Neural cell (in vitro differentiated cells): ENCODE data around the gene EYA2. TPM values are rescaled to one million over a fixed set of nuclear protein-coding genes. Genes with fewer than 3 reads are reported as not detected.
A peak's percentile ranks its signal among the peaks of the same experiment; 100 is the strongest.

Source experiments
- H2AFZ ChIP-seq: fragments of 200-600, 300-800 bp; sonication (generic), shearing (Covaris generic); 2 replicates; pipeline ENCODE4 v1.6.0; 2014; ENCODE audit warnings: low read depth, mild to moderate bottlenecking, antibody characterized with exemption, low read length, moderate library complexity
- H3F3A ChIP-seq: fragments of 200-600 bp; shearing (Covaris generic); 2 replicates; pipeline ENCODE4 v1.6.1; 2016; ENCODE audit warnings: mild to moderate bottlenecking, moderate library complexity, mixed read lengths, antibody characterized with exemption, low read length; ENCODE audit not compliant: insufficient read depth, poor library complexity, severe bottlenecking
- H3K27ac ChIP-seq: fragments of 200-600, 300-800 bp; sonication (generic), shearing (Covaris generic); 2 replicates; pipeline ENCODE4 v1.5.1; 2014; ENCODE audit warnings: mild to moderate bottlenecking, low read length, moderate library complexity
- H3K27me3 ChIP-seq: fragments of 300-800, 200-600 bp; sonication (generic), shearing (Covaris generic); 2 replicates; pipeline ENCODE4 v1.6.0; 2014; ENCODE audit warnings: mild to moderate bottlenecking, low read depth, low read length, moderate library complexity; ENCODE audit not compliant: insufficient read depth
- H3K36me3 ChIP-seq: fragments of 300-800, 200-600 bp; sonication (generic), shearing (Covaris generic); 2 replicates; pipeline ENCODE4 v1.5.1; 2014; ENCODE audit warnings: mild to moderate bottlenecking, antibody characterized with exemption, low read length, moderate library complexity; ENCODE audit not compliant: insufficient read depth
- H3K4me2 ChIP-seq: fragments of 300-800, 200-600 bp; sonication (generic), shearing (Covaris generic); 2 replicates; pipeline ENCODE4 v1.6.0; 2014; ENCODE audit warnings: mild to moderate bottlenecking, low read length
- H3K4me3 ChIP-seq: fragments of 300-800, 200-600 bp; sonication (generic), shearing (Covaris generic); 2 replicates; pipeline ENCODE4 v1.5.1; 2014; ENCODE audit warnings: mild to moderate bottlenecking, low read length, moderate library complexity
- H3K79me2 ChIP-seq: fragments of 200-600 bp; shearing (Covaris generic); replicated peaks from 2 replicates; pipeline ENCODE4 v1.6.0; 2014; ENCODE audit warnings: mild to moderate bottlenecking, low read length, moderate library complexity; ENCODE audit not compliant: insufficient read depth
- H3K9ac ChIP-seq: fragments of 300-800, 200-600 bp; sonication (generic), shearing (Covaris generic); 2 replicates; pipeline ENCODE4 v1.6.1; 2016; ENCODE audit warnings: mild to moderate bottlenecking, low read length, mixed read lengths
- H3K9me2 ChIP-seq: fragments of 200-600 bp; shearing (Covaris generic); 2 replicates; pipeline ENCODE4 v1.6.1; 2016; ENCODE audit warnings: mild to moderate bottlenecking, low read length, mixed read lengths; ENCODE audit not compliant: insufficient read depth
- H3K9me3 ChIP-seq: fragments of 200-600, 300-800 bp; sonication (generic), shearing (Covaris generic); 2 replicates; pipeline ENCODE4 v1.6.1; 2016; ENCODE audit warnings: mild to moderate bottlenecking, mixed run types, low read length, moderate library complexity, mixed read lengths
- H4K20me1 ChIP-seq: fragments of 200-600 bp; shearing (Covaris generic); 2 replicates; pipeline ENCODE4 v1.6.1; 2016; ENCODE audit warnings: mild to moderate bottlenecking, mixed run types; ENCODE audit not compliant: insufficient read depth
- EP300 ChIP-seq: fragments of 450-650 bp; conservative IDR thresholded peaks from 2 replicates; pipeline ENCODE4 v1.6.1; 2014; ENCODE audit warnings: antibody characterized with exemption, mild to moderate bottlenecking, moderate library complexity; ENCODE audit not compliant: poor library complexity, severe bottlenecking
- MXI1 ChIP-seq: fragments of 450-650 bp; conservative IDR thresholded peaks from 2 replicates; pipeline ENCODE4 v1.6.1; 2014; ENCODE audit warnings: antibody characterized with exemption, mild to moderate bottlenecking; ENCODE audit not compliant: poor library complexity, severe bottlenecking
- POLR2AphosphoS5 ChIP-seq: IDR thresholded peaks from 2 replicates; pipeline ENCODE4 v1.6.1; 2012
- RAD21 ChIP-seq: fragments of 450-650 bp; conservative IDR thresholded peaks from 2 replicates; pipeline ENCODE4 v1.6.1; 2014; ENCODE audit warnings: antibody characterized with exemption, mild to moderate bottlenecking, moderate library complexity
- TAF1 ChIP-seq: IDR thresholded peaks from 2 replicates; pipeline ENCODE4 v1.6.1; 2012; ENCODE audit warnings: low read depth
- polyA plus RNA-seq: library from polyadenylated mRNA; depleted of rRNA; stranded (reverse); fragments of >200 nt; gene quantifications from 2 replicates; pipeline ENCODE4 v1.2.3, GENCODE V29; 2014
- TF ChIP-seq, protein P1 (sequence below): IDR thresholded peaks from 2 replicates; pipeline ENCODE4 v1.6.1; 2012; ENCODE audit warnings: borderline replicate concordance
- TF ChIP-seq, protein P2 (sequence below): fragments of 450-650 bp; IDR thresholded peaks from 2 replicates; pipeline ENCODE4 v1.5.1; 2014; ENCODE audit warnings: antibody characterized with exemption, mild to moderate bottlenecking, moderate library complexity; ENCODE audit not compliant: poor library complexity, severe bottlenecking

EYA2 gene
- polyA plus RNA-seq, 1 donor from 2014 or later: 0.88 TPM

DNA sequence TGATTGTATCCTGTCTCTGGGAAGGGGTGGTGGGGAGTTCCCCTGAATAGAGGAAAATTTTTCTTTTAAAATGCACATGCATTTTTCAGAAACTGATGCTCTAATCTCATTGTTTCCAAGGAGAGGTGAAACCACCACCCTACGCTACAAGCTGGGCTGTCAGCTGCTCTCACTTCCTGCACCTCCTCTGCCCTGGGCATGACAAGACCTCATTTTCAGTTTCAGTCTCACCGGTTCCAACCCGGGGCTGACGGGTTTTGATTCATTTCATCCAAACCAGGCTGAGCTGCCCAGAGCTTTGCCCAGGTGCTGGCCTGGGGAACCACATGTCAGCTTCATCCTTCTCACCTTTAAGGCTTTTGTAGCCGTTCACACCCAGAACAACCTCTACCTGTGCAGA lies 99.7 kb downstream of the EYA2 start:
- TF ChIP-seq, protein P1, sequence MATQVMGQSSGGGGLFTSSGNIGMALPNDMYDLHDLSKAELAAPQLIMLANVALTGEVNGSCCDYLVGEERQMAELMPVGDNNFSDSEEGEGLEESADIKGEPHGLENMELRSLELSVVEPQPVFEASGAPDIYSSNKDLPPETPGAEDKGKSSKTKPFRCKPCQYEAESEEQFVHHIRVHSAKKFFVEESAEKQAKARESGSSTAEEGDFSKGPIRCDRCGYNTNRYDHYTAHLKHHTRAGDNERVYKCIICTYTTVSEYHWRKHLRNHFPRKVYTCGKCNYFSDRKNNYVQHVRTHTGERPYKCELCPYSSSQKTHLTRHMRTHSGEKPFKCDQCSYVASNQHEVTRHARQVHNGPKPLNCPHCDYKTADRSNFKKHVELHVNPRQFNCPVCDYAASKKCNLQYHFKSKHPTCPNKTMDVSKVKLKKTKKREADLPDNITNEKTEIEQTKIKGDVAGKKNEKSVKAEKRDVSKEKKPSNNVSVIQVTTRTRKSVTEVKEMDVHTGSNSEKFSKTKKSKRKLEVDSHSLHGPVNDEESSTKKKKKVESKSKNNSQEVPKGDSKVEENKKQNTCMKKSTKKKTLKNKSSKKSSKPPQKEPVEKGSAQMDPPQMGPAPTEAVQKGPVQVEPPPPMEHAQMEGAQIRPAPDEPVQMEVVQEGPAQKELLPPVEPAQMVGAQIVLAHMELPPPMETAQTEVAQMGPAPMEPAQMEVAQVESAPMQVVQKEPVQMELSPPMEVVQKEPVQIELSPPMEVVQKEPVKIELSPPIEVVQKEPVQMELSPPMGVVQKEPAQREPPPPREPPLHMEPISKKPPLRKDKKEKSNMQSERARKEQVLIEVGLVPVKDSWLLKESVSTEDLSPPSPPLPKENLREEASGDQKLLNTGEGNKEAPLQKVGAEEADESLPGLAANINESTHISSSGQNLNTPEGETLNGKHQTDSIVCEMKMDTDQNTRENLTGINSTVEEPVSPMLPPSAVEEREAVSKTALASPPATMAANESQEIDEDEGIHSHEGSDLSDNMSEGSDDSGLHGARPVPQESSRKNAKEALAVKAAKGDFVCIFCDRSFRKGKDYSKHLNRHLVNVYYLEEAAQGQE: no peak
- TF ChIP-seq POLR2AphosphoS5 (no peak), RAD21 (no peak), MXI1 (no peak)
- TF ChIP-seq, protein P2, sequence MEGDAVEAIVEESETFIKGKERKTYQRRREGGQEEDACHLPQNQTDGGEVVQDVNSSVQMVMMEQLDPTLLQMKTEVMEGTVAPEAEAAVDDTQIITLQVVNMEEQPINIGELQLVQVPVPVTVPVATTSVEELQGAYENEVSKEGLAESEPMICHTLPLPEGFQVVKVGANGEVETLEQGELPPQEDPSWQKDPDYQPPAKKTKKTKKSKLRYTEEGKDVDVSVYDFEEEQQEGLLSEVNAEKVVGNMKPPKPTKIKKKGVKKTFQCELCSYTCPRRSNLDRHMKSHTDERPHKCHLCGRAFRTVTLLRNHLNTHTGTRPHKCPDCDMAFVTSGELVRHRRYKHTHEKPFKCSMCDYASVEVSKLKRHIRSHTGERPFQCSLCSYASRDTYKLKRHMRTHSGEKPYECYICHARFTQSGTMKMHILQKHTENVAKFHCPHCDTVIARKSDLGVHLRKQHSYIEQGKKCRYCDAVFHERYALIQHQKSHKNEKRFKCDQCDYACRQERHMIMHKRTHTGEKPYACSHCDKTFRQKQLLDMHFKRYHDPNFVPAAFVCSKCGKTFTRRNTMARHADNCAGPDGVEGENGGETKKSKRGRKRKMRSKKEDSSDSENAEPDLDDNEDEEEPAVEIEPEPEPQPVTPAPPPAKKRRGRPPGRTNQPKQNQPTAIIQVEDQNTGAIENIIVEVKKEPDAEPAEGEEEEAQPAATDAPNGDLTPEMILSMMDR: no peak

DNA sequence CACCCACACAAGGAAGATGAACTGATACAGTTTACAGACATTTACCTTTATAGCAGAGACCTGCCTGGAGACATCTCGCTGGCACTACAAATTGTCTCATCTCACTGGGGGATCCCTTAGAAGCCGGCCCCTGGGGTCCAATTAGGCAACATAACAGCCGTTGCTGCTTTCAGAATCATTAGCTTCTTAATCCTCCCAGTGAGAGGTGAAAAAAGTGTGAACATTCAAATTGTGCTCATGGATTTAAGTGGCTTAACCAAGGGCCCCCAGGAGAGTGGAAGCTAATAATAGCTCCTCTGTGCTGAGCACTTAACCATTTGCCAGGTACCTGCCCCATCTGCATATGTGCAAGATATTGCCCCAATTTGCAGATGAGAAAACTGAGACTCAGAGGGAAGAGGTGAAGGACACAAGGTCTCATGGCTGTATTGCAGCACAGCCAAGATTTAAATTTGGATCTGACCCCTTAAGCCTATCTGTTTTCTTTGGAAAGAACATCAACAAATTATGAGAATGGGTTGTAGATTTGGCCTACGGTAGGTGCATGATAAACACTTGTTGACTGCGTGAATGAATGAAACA lies 101.0 kb downstream of the EYA2 start:
- no peaks in the 10 kb centered on the region for H3K79me2 ChIP-seq
- H3F3A ChIP-seq: no peaks in the 10 kb centered on the region
- no peaks in the 10 kb centered on the region for H3K9me2 ChIP-seq
- TF ChIP-seq, protein P1: no peak
- TF ChIP-seq TAF1: no peak
- TF ChIP-seq, protein P2: no peak
- no peak for TF ChIP-seq EP300
- peak; percentile 52 for TF ChIP-seq POLR2AphosphoS5
- TF ChIP-seq RAD21: no peak
- H2AFZ ChIP-seq: no peak overlapping the region
- H3K4me3 ChIP-seq: peak overlapping the region; percentile 44
- H3K27ac ChIP-seq: peak overlapping the region; percentile 40
- no peaks in the 10 kb centered on the region for H4K20me1 ChIP-seq
- peaks cover 3% of the 10 kb centered on the region for H3K27me3 ChIP-seq
- H3K4me2 ChIP-seq: no peak overlapping the region
- H3K9ac ChIP-seq: no peak overlapping the region
- H3K9me3 ChIP-seq: no peaks in the 10 kb centered on the region
- H3K36me3 ChIP-seq: no peaks in the 10 kb centered on the region

More for the DNA sequence above, 99.7 kb downstream of the EYA2 start:
- Histone ChIP-seq H3K4me3 (no peak overlapping the region), H3K27ac (no peak overlapping the region), H3K79me2 (no peaks in the 10 kb centered on the region), H3F3A (no peaks in the 10 kb centered on the region), H2AFZ (no peak overlapping the region), H3K4me2 (no peak overlapping the region), H3K27me3 (peaks cover 3% of the 10 kb centered on the region), H3K36me3 (no peaks in the 10 kb centered on the region), H3K9me2 (no peaks in the 10 kb centered on the region), H3K9ac (no peak overlapping the region), H3K9me3 (no peaks in the 10 kb centered on the region), H4K20me1 (no peaks in the 10 kb centered on the region)
